ENCODE measurements around the gene KIAA1549. TPM values are rescaled to one million over a fixed set of nuclear protein-coding genes. Genes with fewer than 3 reads are reported as not detected.

Gene KIAA1549
- polyA plus RNA-seq, 2 of the 4 experiments (the other 2 are of a cell fraction): 4.1 to 4.7 TPM

DNA sequence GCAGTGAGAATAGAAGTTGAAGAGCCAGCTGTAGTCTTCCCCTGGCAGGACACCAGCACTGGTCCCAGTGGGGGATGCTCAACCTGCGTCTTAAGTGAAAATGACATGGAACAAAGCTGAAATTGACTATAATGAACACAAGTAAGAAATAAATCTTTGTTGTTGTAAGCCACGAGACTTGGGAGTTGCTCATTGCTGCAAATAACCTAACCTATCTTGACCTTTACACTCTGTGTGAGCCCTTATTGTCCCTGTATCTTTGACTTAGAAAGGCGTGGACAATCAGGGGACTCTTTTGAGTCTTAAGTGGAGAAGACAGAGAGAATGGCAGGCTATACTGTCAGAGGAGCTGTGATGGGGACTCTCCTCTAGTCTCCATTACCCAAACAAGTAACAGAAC lies 37.7 kb upstream of the KIAA1549 start:
- 83% methylated on average over 3 of the region's 3 CpGs for WGBS (ENCODE audit: missing lambda C conversion rate)
- DNase-seq (ENCODE audit: low read depth in 1 of 2, low spot score in 1 of 2): no peak
- POLR2A ChIA-PET: no interaction called here
- CTCF ChIA-PET: interaction anchor here (0.7 to 4.5 kb wide), 5 partner anchors 8 to 109 kb away, joined by 3 to 53 read pairs (median 10); no protein-coding TSS in a partner anchor
- Histone ChIP-seq H3K27ac (no peak overlapping the region), H3K9me3 (no peaks in the 10 kb centered on the region), H3K4me3 (no peak overlapping the region), H3K4me1 (peaks cover 11% of the 10 kb centered on the region; the same call in 2 of the 3 replicates), H3K4me2 (no peak overlapping the region)
- TF ChIP-seq TFCP2L1 (CRISPR knock-in tag; IDR thresholded peaks at IDR 0.05) (no peak), NR3C1 (IDR thresholded peaks at IDR 0.05) (no peak), FOXS1 (CRISPR knock-in tag; IDR thresholded peaks at IDR 0.05) (no peak)
- no peak for FAIRE-seq
- peak; percentile 3 to 16; a peak in 2 of 6 replicates for ATAC-seq

DNA sequence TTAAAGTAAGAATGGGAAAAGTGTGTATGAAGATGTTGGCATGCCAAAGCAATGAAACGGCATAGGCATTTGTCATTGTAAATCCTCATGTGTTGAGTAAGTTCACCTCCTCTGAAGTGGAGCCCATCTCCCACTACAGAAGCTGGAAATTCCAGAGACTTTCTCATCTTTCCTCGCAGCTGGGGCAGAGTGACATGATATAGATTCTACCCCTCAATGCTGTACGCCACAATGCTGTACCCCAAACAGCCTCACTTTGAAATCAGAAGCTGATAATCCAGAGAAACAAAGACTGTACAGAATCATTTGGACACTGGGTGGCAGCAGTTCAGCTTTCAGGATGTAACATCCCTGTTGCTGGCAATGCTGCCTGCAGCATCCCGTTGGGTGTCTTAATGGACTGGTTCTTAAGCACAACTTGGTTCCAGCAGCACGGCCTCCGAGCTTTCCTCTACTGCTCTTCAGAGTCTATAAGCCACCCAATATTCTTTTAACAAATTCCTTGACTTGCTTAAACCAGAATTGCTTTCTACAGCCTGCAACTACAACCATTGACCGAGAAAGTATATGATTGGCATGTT lies 35.8 kb upstream of the KIAA1549 start:
- no peaks in the 10 kb centered on the region for H3K9me3 ChIP-seq
- ChIA-PET POLR2A (interaction anchor here (0.7 to 1.4 kb wide), 2 partner anchors 31 to 126 kb away, joined by 3 read pairs; no protein-coding TSS in a partner anchor), CTCF (interaction anchor here (0.5 to 4.5 kb wide), 39 partner anchors 9 to 420 kb away, joined by 3 to 53 read pairs (median 4); no protein-coding TSS in a partner anchor)
- ATAC-seq (peak; percentile 97), DNase-seq (ENCODE audit: low read depth in 1 of 2, low spot score in 1 of 2) (peak; percentile 80 to 95), FAIRE-seq (peak; percentile 92)
- no peaks in the 10 kb centered on the region for H3K4me1 ChIP-seq
- no peak overlapping the region for H3K4me3 ChIP-seq
- TF ChIP-seq SMC3 (IDR thresholded peaks at IDR 0.05) (peak; percentile 76), JUNB (IDR thresholded peaks at IDR 0.05) (no peak), PHF8 (IDR thresholded peaks at IDR 0.05; ENCODE audit: borderline replicate concordance, low read depth) (no peak), TFCP2L1 (CRISPR knock-in tag; IDR thresholded peaks at IDR 0.05) (no peak), CEBPB (IDR thresholded peaks at IDR 0.05) (0 out of 4 replicates have a peak, but pooled peaks of 1 of the 2 experiments have one; percentile 8), KDM1A (IDR thresholded peaks at IDR 0.05; ENCODE audit: low read depth) (no peak), RAD21 (conservative IDR thresholded peaks at IDR 0.05 in 1 of 2, IDR thresholded peaks at IDR 0.05 in 1 of 2) (peak; percentile 74 to 79)
- TF ChIP-seq, protein P1, sequence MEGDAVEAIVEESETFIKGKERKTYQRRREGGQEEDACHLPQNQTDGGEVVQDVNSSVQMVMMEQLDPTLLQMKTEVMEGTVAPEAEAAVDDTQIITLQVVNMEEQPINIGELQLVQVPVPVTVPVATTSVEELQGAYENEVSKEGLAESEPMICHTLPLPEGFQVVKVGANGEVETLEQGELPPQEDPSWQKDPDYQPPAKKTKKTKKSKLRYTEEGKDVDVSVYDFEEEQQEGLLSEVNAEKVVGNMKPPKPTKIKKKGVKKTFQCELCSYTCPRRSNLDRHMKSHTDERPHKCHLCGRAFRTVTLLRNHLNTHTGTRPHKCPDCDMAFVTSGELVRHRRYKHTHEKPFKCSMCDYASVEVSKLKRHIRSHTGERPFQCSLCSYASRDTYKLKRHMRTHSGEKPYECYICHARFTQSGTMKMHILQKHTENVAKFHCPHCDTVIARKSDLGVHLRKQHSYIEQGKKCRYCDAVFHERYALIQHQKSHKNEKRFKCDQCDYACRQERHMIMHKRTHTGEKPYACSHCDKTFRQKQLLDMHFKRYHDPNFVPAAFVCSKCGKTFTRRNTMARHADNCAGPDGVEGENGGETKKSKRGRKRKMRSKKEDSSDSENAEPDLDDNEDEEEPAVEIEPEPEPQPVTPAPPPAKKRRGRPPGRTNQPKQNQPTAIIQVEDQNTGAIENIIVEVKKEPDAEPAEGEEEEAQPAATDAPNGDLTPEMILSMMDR (IDR thresholded peaks at IDR 0.05): peak; percentile 78
- TF ChIP-seq, protein P2, sequence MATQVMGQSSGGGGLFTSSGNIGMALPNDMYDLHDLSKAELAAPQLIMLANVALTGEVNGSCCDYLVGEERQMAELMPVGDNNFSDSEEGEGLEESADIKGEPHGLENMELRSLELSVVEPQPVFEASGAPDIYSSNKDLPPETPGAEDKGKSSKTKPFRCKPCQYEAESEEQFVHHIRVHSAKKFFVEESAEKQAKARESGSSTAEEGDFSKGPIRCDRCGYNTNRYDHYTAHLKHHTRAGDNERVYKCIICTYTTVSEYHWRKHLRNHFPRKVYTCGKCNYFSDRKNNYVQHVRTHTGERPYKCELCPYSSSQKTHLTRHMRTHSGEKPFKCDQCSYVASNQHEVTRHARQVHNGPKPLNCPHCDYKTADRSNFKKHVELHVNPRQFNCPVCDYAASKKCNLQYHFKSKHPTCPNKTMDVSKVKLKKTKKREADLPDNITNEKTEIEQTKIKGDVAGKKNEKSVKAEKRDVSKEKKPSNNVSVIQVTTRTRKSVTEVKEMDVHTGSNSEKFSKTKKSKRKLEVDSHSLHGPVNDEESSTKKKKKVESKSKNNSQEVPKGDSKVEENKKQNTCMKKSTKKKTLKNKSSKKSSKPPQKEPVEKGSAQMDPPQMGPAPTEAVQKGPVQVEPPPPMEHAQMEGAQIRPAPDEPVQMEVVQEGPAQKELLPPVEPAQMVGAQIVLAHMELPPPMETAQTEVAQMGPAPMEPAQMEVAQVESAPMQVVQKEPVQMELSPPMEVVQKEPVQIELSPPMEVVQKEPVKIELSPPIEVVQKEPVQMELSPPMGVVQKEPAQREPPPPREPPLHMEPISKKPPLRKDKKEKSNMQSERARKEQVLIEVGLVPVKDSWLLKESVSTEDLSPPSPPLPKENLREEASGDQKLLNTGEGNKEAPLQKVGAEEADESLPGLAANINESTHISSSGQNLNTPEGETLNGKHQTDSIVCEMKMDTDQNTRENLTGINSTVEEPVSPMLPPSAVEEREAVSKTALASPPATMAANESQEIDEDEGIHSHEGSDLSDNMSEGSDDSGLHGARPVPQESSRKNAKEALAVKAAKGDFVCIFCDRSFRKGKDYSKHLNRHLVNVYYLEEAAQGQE (IDR thresholded peaks at IDR 0.05): no peak
- TF ChIP-seq, protein P3, sequence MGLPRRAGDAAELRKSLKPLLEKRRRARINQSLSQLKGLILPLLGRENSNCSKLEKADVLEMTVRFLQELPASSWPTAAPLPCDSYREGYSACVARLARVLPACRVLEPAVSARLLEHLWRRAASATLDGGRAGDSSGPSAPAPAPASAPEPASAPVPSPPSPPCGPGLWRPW (IDR thresholded peaks at IDR 0.05): no peak
- 22% methylated on average over 7 of the region's 7 CpGs for WGBS (ENCODE audit: missing lambda C conversion rate)
- peak overlapping the region; percentile 10; the same call in 1 of the 3 replicates for H3K4me2 ChIP-seq
- no peak overlapping the region for H3K27ac ChIP-seq

DNA sequence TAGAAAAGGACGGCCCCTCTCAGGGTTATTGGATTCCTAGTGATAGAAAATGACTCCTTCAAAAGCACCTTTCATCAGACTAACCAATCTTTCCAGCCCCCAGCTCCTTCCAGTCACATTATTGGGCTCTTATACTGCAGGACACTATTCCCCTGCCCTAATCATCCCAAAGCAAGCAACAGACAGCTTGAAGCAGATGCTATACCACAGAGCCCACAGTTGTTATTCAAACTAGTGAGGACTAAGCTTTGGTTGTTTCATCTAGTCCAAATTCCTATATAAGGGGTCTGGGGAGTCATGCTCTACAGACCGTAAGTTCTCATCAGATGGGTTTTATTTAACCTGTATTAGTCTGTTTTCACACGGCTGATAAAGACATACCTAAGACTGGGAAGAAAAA lies 30.2 kb upstream of the KIAA1549 start:
- CTCF ChIA-PET: interaction anchor here (0.6 to 1.3 kb wide), 3 partner anchors 54 to 125 kb away, joined by 3 to 6 read pairs (median 4); no protein-coding TSS in a partner anchor
- DNase-seq (ENCODE audit: low read depth in 1 of 2, low spot score in 1 of 2): no peak
- Histone ChIP-seq H3K9me3 (peaks cover 6% of the 10 kb centered on the region; the same call in 1 of the 3 replicates), H3K4me3 (no peak overlapping the region), H3K4me1 (no peaks in the 10 kb centered on the region), H3K27ac (no peak overlapping the region), H3K4me2 (no peak overlapping the region)
- POLR2A ChIA-PET: interaction anchor here (0.7 kb wide), 1 partner anchor 288 kb away, joined by 10 read pairs; no protein-coding TSS in a partner anchor
- WGBS (ENCODE audit: missing lambda C conversion rate): 75% methylated on average over 3 of the region's 3 CpGs
- no peak for ATAC-seq
- TF ChIP-seq CHD2 (IDR thresholded peaks at IDR 0.05; ENCODE audit: low read length, partially characterized antibody) (no peak), SREBF2 (IDR thresholded peaks at IDR 0.05) (no peak), CBX2 (IDR thresholded peaks at IDR 0.05; ENCODE audit: borderline replicate concordance, low read depth) (no peak), JUNB (IDR thresholded peaks at IDR 0.05) (no peak), TP53 (CRISPR knock-in tag; IDR thresholded peaks at IDR 0.05) (no peak), HEYL (CRISPR knock-in tag; IDR thresholded peaks at IDR 0.05) (no peak), NFE2L2 (conservative IDR thresholded peaks at IDR 0.05; ENCODE audit: low read length) (no peak), RAD21 (conservative IDR thresholded peaks at IDR 0.05 in 1 of 2, IDR thresholded peaks at IDR 0.05 in 1 of 2) (no peak), ZSCAN20 (CRISPR knock-in tag; IDR thresholded peaks at IDR 0.05) (no peak), GATA3 (IDR thresholded peaks at IDR 0.05; ENCODE audit: borderline replicate concordance) (no peak), MAZ (IDR thresholded peaks at IDR 0.05; ENCODE audit: borderline replicate concordance, low read depth, low read length) (no peak)
- TF ChIP-seq, protein P4, sequence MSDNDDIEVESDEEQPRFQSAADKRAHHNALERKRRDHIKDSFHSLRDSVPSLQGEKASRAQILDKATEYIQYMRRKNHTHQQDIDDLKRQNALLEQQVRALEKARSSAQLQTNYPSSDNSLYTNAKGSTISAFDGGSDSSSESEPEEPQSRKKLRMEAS (IDR thresholded peaks at IDR 0.05): no peak
- TF ChIP-seq, protein P5, sequence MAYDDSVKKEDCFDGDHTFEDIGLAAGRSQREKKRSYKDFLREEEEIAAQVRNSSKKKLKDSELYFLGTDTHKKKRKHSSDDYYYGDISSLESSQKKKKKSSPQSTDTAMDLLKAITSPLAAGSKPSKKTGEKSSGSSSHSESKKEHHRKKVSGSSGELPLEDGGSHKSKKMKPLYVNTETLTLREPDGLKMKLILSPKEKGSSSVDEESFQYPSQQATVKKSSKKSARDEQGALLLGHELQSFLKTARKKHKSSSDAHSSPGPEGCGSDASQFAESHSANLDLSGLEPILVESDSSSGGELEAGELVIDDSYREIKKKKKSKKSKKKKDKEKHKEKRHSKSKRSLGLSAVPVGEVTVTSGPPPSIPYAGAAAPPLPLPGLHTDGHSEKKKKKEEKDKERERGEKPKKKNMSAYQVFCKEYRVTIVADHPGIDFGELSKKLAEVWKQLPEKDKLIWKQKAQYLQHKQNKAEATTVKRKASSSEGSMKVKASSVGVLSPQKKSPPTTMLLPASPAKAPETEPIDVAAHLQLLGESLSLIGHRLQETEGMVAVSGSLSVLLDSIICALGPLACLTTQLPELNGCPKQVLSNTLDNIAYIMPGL (CRISPR knock-in tag; IDR thresholded peaks at IDR 0.05; ENCODE audit: borderline replicate concordance): no peak
- no peak for FAIRE-seq
